H9 (cell line): ENCODE measurements around the gene SLTM. TPM values are rescaled to one million over a fixed set of nuclear protein-coding genes. Genes with fewer than 3 reads are reported as not detected.

ENCODE experiments used
- DNase-seq: peaks from one replicate; pipeline ENCODE4 v3.0.0-alpha.2; 2017
- H2AFZ ChIP-seq: one replicate; pipeline ENCODE4 v1.6.1; 2013; ENCODE audit warnings: mild to moderate bottlenecking, low read length, control low read depth, moderate library complexity
- H2AK5ac ChIP-seq: 2 replicates; pipeline ENCODE4 v1.6.1; 2013; ENCODE audit warnings: low read length, control low read depth, mixed read lengths; ENCODE audit not compliant: insufficient read length
- H2BK120ac ChIP-seq: one replicate; pipeline ENCODE4 v1.6.1; 2013; ENCODE audit warnings: low read depth, mild to moderate bottlenecking, low read length, control low read depth, inconsistent platforms; ENCODE audit not compliant: poor library complexity, severe bottlenecking
- H2BK12ac ChIP-seq: 2 replicates; pipeline ENCODE4 v1.6.1; 2013; ENCODE audit warnings: low read length, control low read depth, mixed read lengths, low read depth; ENCODE audit not compliant: insufficient read length
- H2BK15ac ChIP-seq: 2 replicates; pipeline ENCODE4 v1.6.1; 2013; ENCODE audit warnings: low read depth, low read length, control low read depth
- H2BK20ac ChIP-seq: one replicate; pipeline ENCODE4 v1.6.1; 2013; ENCODE audit warnings: low read depth, mild to moderate bottlenecking, low read length, control low read depth, inconsistent platforms; ENCODE audit not compliant: poor library complexity, severe bottlenecking
- H2BK5ac ChIP-seq: 2 replicates; pipeline ENCODE4 v1.6.1; 2013; ENCODE audit warnings: low read length, control low read depth, mixed read lengths; ENCODE audit not compliant: insufficient read length
- H3K14ac ChIP-seq: 2 replicates; pipeline ENCODE4 v1.6.1; 2013; ENCODE audit warnings: low read length, control low read depth; ENCODE audit not compliant: insufficient read depth
- H3K18ac ChIP-seq: 2 replicates; pipeline ENCODE4 v1.6.1; 2013; ENCODE audit warnings: low read depth, mild to moderate bottlenecking, mixed read lengths, low read length, control low read depth; ENCODE audit not compliant: insufficient read length
- H3K23ac ChIP-seq: 2 replicates; pipeline ENCODE4 v1.6.1; 2013; ENCODE audit warnings: low read length, control low read depth, mixed read lengths, low read depth; ENCODE audit not compliant: insufficient read length
- H3K23me2 ChIP-seq: 2 replicates; pipeline ENCODE4 v1.6.1; 2013; ENCODE audit warnings: low read depth, mild to moderate bottlenecking, mixed read lengths, low read length, control low read depth; ENCODE audit not compliant: insufficient read length, poor library complexity, severe bottlenecking
- H3K27ac ChIP-seq: 2 replicates; pipeline ENCODE4 v1.5.1; 2013; ENCODE audit warnings: low read length, control low read depth, mixed read lengths, low read depth; ENCODE audit not compliant: insufficient read length
- H3K27me3 ChIP-seq: 2 replicates; pipeline ENCODE4 v1.6.1; 2013; ENCODE audit warnings: low read length, control low read depth, inconsistent platforms; ENCODE audit not compliant: insufficient read depth
- H3K4ac ChIP-seq: 2 replicates; pipeline ENCODE4 v1.6.1; 2013; ENCODE audit warnings: low read depth, mild to moderate bottlenecking, control low read depth, inconsistent platforms, low read length, moderate library complexity
- H3K4me1 ChIP-seq: 2 replicates; pipeline ENCODE4 v1.6.1; 2013; ENCODE audit warnings: low read length, control low read depth, inconsistent platforms; ENCODE audit not compliant: insufficient read depth
- H3K4me2 ChIP-seq: 2 replicates; pipeline ENCODE4 v1.6.1; 2013; ENCODE audit warnings: low read length, control low read depth, mixed read lengths; ENCODE audit not compliant: insufficient read length, insufficient read depth
- H3K56ac ChIP-seq: 2 replicates; pipeline ENCODE4 v1.6.1; 2013; ENCODE audit warnings: low read depth, mild to moderate bottlenecking, mixed read lengths, low read length, control low read depth; ENCODE audit not compliant: insufficient read length
- H3K79me1 ChIP-seq: 2 replicates; pipeline ENCODE4 v1.6.1; 2013; ENCODE audit warnings: low read depth, mild to moderate bottlenecking, moderate library complexity, low read length, control low read depth, inconsistent platforms; ENCODE audit not compliant: insufficient read depth, poor library complexity, severe bottlenecking
- H3K79me2 ChIP-seq: 2 replicates; pipeline ENCODE4 v1.6.1; 2013; ENCODE audit warnings: low read length, control low read depth, inconsistent platforms; ENCODE audit not compliant: insufficient read depth
- H3K9ac ChIP-seq: 2 replicates; pipeline ENCODE4 v1.6.1; 2013; ENCODE audit warnings: low read length, control low read depth, mixed read lengths; ENCODE audit not compliant: insufficient read length; ENCODE audit errors: extremely low read depth
- H3K9me3 ChIP-seq: one replicate; pipeline ENCODE4 v1.6.1; 2013; ENCODE audit warnings: low read depth, low read length, inconsistent platforms; ENCODE audit not compliant: control insufficient read depth
- H3T11ph ChIP-seq: one replicate; pipeline ENCODE4 v1.6.1; 2013; ENCODE audit warnings: mild to moderate bottlenecking, low read length, control low read depth, inconsistent platforms
- H4K20me1 ChIP-seq: one replicate; pipeline ENCODE4 v1.6.1; 2013; ENCODE audit not compliant: control insufficient read depth, insufficient read length, insufficient read depth
- H4K5ac ChIP-seq: 2 replicates; pipeline ENCODE4 v1.6.1; 2013; ENCODE audit warnings: low read depth, mild to moderate bottlenecking, mixed read lengths, low read length, control low read depth; ENCODE audit not compliant: insufficient read length
- H4K8ac ChIP-seq: replicated peaks from 2 replicates; pipeline ENCODE4 v1.6.1; 2013; ENCODE audit warnings: low read length, control low read depth, mixed read lengths, low read depth; ENCODE audit not compliant: insufficient read length
- H4K91ac ChIP-seq: 2 replicates; pipeline ENCODE4 v1.6.1; 2013; ENCODE audit warnings: low read depth, mild to moderate bottlenecking, moderate library complexity, mixed read lengths, low read length, control low read depth; ENCODE audit not compliant: insufficient read length
- H3K27ac Mint-ChIP-seq, 3 experiments: 2 replicates in 2 of 3; 3 replicates in 1 of 3; pipeline ENCODE4 v1.8.0; 2020 to 2021; ENCODE audit warnings: mixed read lengths in 3 of 3, mild to moderate bottlenecking in 1 of 3, moderate library complexity in 1 of 3
- H3K27me3 Mint-ChIP-seq: 2 replicates; pipeline ENCODE4 v1.8.0; 2021; ENCODE audit warnings: low read depth, mild to moderate bottlenecking, moderate library complexity, mixed read lengths
- H3K36me3 Mint-ChIP-seq, 3 experiments: 2 replicates in 2 of 3; 3 replicates in 1 of 3; pipeline ENCODE4 v1.8.0; 2020 to 2021; ENCODE audit warnings: low read depth in 3 of 3, mixed read lengths in 3 of 3; ENCODE audit not compliant: insufficient read depth in 1 of 3
- H3K4me1 Mint-ChIP-seq, 2 experiments: 2 replicates each; pipeline ENCODE4 v1.8.0; 2020; ENCODE audit warnings: mixed read lengths in 2 of 2
- H3K4me3 Mint-ChIP-seq, 2 experiments: 2 replicates in 1 of 2; 3 replicates in 1 of 2; pipeline ENCODE4 v1.8.0; 2020 to 2021; ENCODE audit warnings: mild to moderate bottlenecking in 2 of 2, mixed read lengths in 2 of 2, moderate library complexity in 1 of 2
- H3K9me3 Mint-ChIP-seq, 2 experiments: 2 replicates in 1 of 2; 3 replicates in 1 of 2; pipeline ENCODE4 v1.8.0; 2020; ENCODE audit warnings: mild to moderate bottlenecking in 2 of 2, mixed read lengths in 2 of 2, moderate library complexity in 1 of 2
- CTCF ChIP-seq: fragments of 200-600 bp; sonication (generic); conservative IDR thresholded peaks from 3 replicates; pipeline ENCODE4 v1.8.0; 2021; ENCODE audit warnings: antibody characterized with exemption, mild to moderate bottlenecking
- WGBS: extraction: QIAGEN DNeasy Blood & Tissue Kit; methylation state at CpG from one replicate; pipeline ENCODE4 v1.1.7; 2013; ENCODE audit warnings: missing lambda C conversion rate, low lambda C conversion rate, mixed read lengths; ENCODE audit not compliant: insufficient read length; ENCODE audit errors: extremely low coverage; 5-methylcytosine and 5-hydroxymethylcytosine counted together
- total RNA-seq: library from RNA; stranded (reverse); gene quantifications from 2 replicates; pipeline ENCODE4 v1.2.1, GENCODE V29; 2021

The SLTM gene
- total RNA-seq, 1 experiment from 2014 or later, result 132 TPM

- H3K23ac ChIP-seq, result no peak overlapping the region
- no peak overlapping the region for H3T11ph ChIP-seq
- peaks cover 14 to 37% (median 21%) of the 10 kb centered on the region in 3 experiments for H3K36me3 Mint-ChIP-seq
- no CpG with 5 or more reads among the region's 37 CpGs for WGBS
- H3K27me3 ChIP-seq, result no peaks in the 10 kb centered on the region
- H2AFZ ChIP-seq, result no peak overlapping the region
- H2BK15ac ChIP-seq, result no peak overlapping the region
- no peak overlapping the region for H2BK120ac ChIP-seq
- peak overlapping the region; percentile 97 to 99 (median 97) for H3K27ac Mint-ChIP-seq
- H3K27ac ChIP-seq, result peak overlapping the region; percentile 71
- H3K4me1 Mint-ChIP-seq, result peaks cover 27 to 30% of the 10 kb centered on the region in 2 experiments
- no peak for TF ChIP-seq CTCF
- no peak for DNase-seq
- no peak overlapping the region for H2BK12ac ChIP-seq
- H3K4ac ChIP-seq, result no peak overlapping the region
- H3K79me2 ChIP-seq, result peaks cover 13% of the 10 kb centered on the region
- H2BK20ac ChIP-seq, result no peak overlapping the region
- H3K4me3 Mint-ChIP-seq, result peak overlapping the region; percentile 98 to 99
- no peak overlapping the region for H2AK5ac ChIP-seq
- no peak overlapping the region for H3K56ac ChIP-seq
- H3K9me3 Mint-ChIP-seq, result peaks cover 0 to 2% of the 10 kb centered on the region in 2 experiments; a peak in 2 of 5 replicates
- peak overlapping the region; percentile 69 for H3K18ac ChIP-seq
- H3K4me2 ChIP-seq, result peak overlapping the region; percentile 76
- no peak overlapping the region for H4K8ac ChIP-seq
- no peak overlapping the region for H2BK5ac ChIP-seq
- H4K20me1 ChIP-seq, result no peaks in the 10 kb centered on the region
- H3K27me3 Mint-ChIP-seq, result no peaks in the 10 kb centered on the region
- peaks cover 5% of the 10 kb centered on the region for H3K23me2 ChIP-seq
- H3K4me1 ChIP-seq, result no peaks in the 10 kb centered on the region
- peak overlapping the region; percentile 94 for H3K9ac ChIP-seq
- no peak overlapping the region for H4K5ac ChIP-seq
- peak overlapping the region; percentile 88; the same call in 1 of the 2 replicates for H3K14ac ChIP-seq
- no peaks in the 10 kb centered on the region for H3K79me1 ChIP-seq
- no peaks in the 10 kb centered on the region for H3K9me3 ChIP-seq
- no peak overlapping the region for H4K91ac ChIP-seq
These were observed 684 bp downstream of the SLTM start for GRCh38 chr15:58932710-58933280.
